Measurements from ENCODE around the gene KRTAP10-12. TPM values are rescaled to one million over a fixed set of nuclear protein-coding genes. Genes with fewer than 3 reads are reported as not detected.

Gene KRTAP10-12
- total RNA-seq, 1 donor from 2014 or later, result not detected

- Histone ChIP-seq H3K4me3 (no peak overlapping the region), H3K4me1 (no peaks in the 10 kb centered on the region), H3K27me3 (no peaks in the 10 kb centered on the region), H3K9me3 (peaks cover 0 to 2% of the 10 kb centered on the region in 2 donors), H3K27ac (no peak overlapping the region), H3K36me3 (no peaks in the 10 kb centered on the region)
- peak in 1 of 2 donors; percentile 31 for DNase-seq (ENCODE audit: low spot score in 2 of 2)
- intact Hi-C loops (cut with DNase I), result no loop called here
- TF ChIP-seq CTCF (IDR thresholded peaks at IDR 0.05), result no peak
Measured at GRCh38 chr21:44732263-44732662, 35.3 kb downstream of the KRTAP10-12 start.

GRCh38 chr21:44732956-44733355 is 36.0 kb downstream of the KRTAP10-12 start:
- no peak overlapping the region for H3K27ac ChIP-seq
- no peak for TF ChIP-seq CTCF (IDR thresholded peaks at IDR 0.05)
- no peak overlapping the region for H3K4me3 ChIP-seq
- intact Hi-C loops (cut with DNase I), result no loop called here
- no peaks in the 10 kb centered on the region for H3K4me1 ChIP-seq
- no peak for DNase-seq (ENCODE audit: low spot score in 2 of 2)
- no peaks in the 10 kb centered on the region for H3K36me3 ChIP-seq
- peaks cover 0 to 9% of the 10 kb centered on the region in 2 donors for H3K9me3 ChIP-seq
- no peaks in the 10 kb centered on the region for H3K27me3 ChIP-seq

GRCh38 chr21:44734026-44734745 is 37.2 kb downstream of the KRTAP10-12 start:
- intact Hi-C loops (cut with DNase I), result no loop called here
- DNase-seq (ENCODE audit: low spot score in 2 of 2), result no peak
- H3K27me3 ChIP-seq, result no peaks in the 10 kb centered on the region
- no peak overlapping the region for H3K27ac ChIP-seq
- H3K9me3 ChIP-seq, result peaks cover 7 to 14% of the 10 kb centered on the region in 2 donors
- no peak for TF ChIP-seq CTCF (IDR thresholded peaks at IDR 0.05)
- no peaks in the 10 kb centered on the region for H3K4me1 ChIP-seq
- no peak overlapping the region for H3K4me3 ChIP-seq
- no peaks in the 10 kb centered on the region for H3K36me3 ChIP-seq

- no peak for TF ChIP-seq CTCF (IDR thresholded peaks at IDR 0.05)
- Histone ChIP-seq H3K9me3 (peaks cover 7 to 14% of the 10 kb centered on the region in 2 donors), H3K27me3 (no peaks in the 10 kb centered on the region), H3K36me3 (no peaks in the 10 kb centered on the region), H3K27ac (no peak overlapping the region), H3K4me3 (no peak overlapping the region), H3K4me1 (no peaks in the 10 kb centered on the region)
- no peak for DNase-seq (ENCODE audit: low spot score in 2 of 2)
- intact Hi-C loops (cut with DNase I), result no loop called here
Measured at GRCh38 chr21:44734841-44735240, 37.9 kb downstream of the KRTAP10-12 start.

- no peak for DNase-seq (ENCODE audit: low spot score in 2 of 2)
- intact Hi-C loops (cut with DNase I), result no loop called here
- Histone ChIP-seq H3K36me3 (no peaks in the 10 kb centered on the region), H3K27me3 (no peaks in the 10 kb centered on the region), H3K4me1 (no peaks in the 10 kb centered on the region), H3K9me3 (peaks cover 7 to 14% of the 10 kb centered on the region in 2 donors), H3K27ac (no peak overlapping the region), H3K4me3 (no peak overlapping the region)
- TF ChIP-seq CTCF (IDR thresholded peaks at IDR 0.05), result no peak
Measured at GRCh38 chr21:44735821-44736220, 38.8 kb downstream of the KRTAP10-12 start.
